DOHH2 (cell line): Measurements from ENCODE around the gene MTNR1B.
A peak's percentile ranks its signal among the peaks of the same experiment; 100 is the strongest.

Source experiments
- H3F3A ChIP-seq: fragments of 200-600 bp; sonication (generic), shearing (Covaris generic); 2 replicates; pipeline ENCODE4 v1.6.0; 2016; ENCODE audit warnings: antibody characterized with exemption, mild to moderate bottlenecking; ENCODE audit not compliant: control insufficient read depth, insufficient read depth
- H3K27ac ChIP-seq: fragments of 200-600 bp; sonication (generic); 2 replicates; pipeline ENCODE4 v1.5.1; 2014; ENCODE audit warnings: low read depth, mild to moderate bottlenecking, low read length, moderate library complexity
- H3K27me3 ChIP-seq: fragments of 200-600 bp; sonication (generic); 2 replicates; pipeline ENCODE4 v1.6.1; 2014; ENCODE audit warnings: mild to moderate bottlenecking, low read length, mixed read lengths; ENCODE audit not compliant: control insufficient read depth
- H3K36me3 ChIP-seq: fragments of 200-600 bp; sonication (generic); 2 replicates; pipeline ENCODE4 v1.6.1; 2014; ENCODE audit warnings: mild to moderate bottlenecking, low read length, moderate library complexity, mixed read lengths; ENCODE audit not compliant: control insufficient read depth
- H3K4me1 ChIP-seq: fragments of 200-600 bp; sonication (generic); 2 replicates; pipeline ENCODE4 v1.6.1; 2014; ENCODE audit warnings: mild to moderate bottlenecking, low read length, mixed read lengths; ENCODE audit not compliant: control insufficient read depth
- H3K4me2 ChIP-seq: fragments of 200-600 bp; sonication (generic); 2 replicates; pipeline ENCODE4 v1.6.0; 2014; ENCODE audit warnings: mild to moderate bottlenecking, low read length, moderate library complexity
- H3K4me3 ChIP-seq: fragments of 200-600 bp; sonication (generic); 2 replicates; pipeline ENCODE4 v1.5.1; 2014; ENCODE audit warnings: mild to moderate bottlenecking, low read length, mixed read lengths
- H3K79me2 ChIP-seq: fragments of 200-600 bp; sonication (generic); 2 replicates; pipeline ENCODE4 v1.6.1; 2014; ENCODE audit warnings: mild to moderate bottlenecking, low read length, mixed read lengths; ENCODE audit not compliant: control insufficient read depth
- H3K9me2 ChIP-seq: fragments of 200-600 bp; sonication (generic); replicated peaks from 2 replicates; pipeline ENCODE4 v1.6.1; 2014; ENCODE audit warnings: mild to moderate bottlenecking, low read length, mixed read lengths; ENCODE audit not compliant: control insufficient read depth
- H3K9me3 ChIP-seq: fragments of 200-600 bp; sonication (generic); 2 replicates; pipeline ENCODE4 v1.6.1; 2014; ENCODE audit warnings: antibody characterized with exemption, low read length, mixed read lengths; ENCODE audit not compliant: control insufficient read depth, insufficient read depth
- H4K20me1 ChIP-seq: fragments of 200-600 bp; sonication (generic); 2 replicates; pipeline ENCODE4 v1.6.0; 2014; ENCODE audit warnings: low read depth, mild to moderate bottlenecking, antibody characterized with exemption, low read length, moderate library complexity; ENCODE audit not compliant: control insufficient read depth, insufficient read depth
- EZH2phosphoT487 ChIP-seq: fragments of 200-600 bp; sonication (generic); IDR thresholded peaks from 2 replicates; pipeline ENCODE4 v1.6.1; 2017; ENCODE audit warnings: borderline replicate concordance, mild to moderate bottlenecking, antibody characterized with exemption, low read length, moderate library complexity, mixed read lengths
- TF ChIP-seq, protein P1 (sequence below): fragments of 200-600 bp; sonication (generic); IDR thresholded peaks from one replicate; pipeline ENCODE4 v1.5.1; 2014; ENCODE audit warnings: antibody characterized with exemption, mild to moderate bottlenecking, low read depth, low read length; ENCODE audit not compliant: poor library complexity, severe bottlenecking

Gene MTNR1B

GRCh38 chr11:92939305-92939704 lies 30.1 kb upstream of the MTNR1B start:
- Histone ChIP-seq H3K36me3 (no peaks in the 10 kb centered on the region), H3K4me1 (no peaks in the 10 kb centered on the region), H3K9me2 (no peaks in the 10 kb centered on the region), H3F3A (no peaks in the 10 kb centered on the region), H3K4me2 (no peak overlapping the region), H3K79me2 (no peaks in the 10 kb centered on the region), H3K4me3 (no peak overlapping the region), H3K27ac (no peak overlapping the region), H3K27me3 (peaks cover 5% of the 10 kb centered on the region; the same call in 1 of the 2 replicates), H4K20me1 (no peaks in the 10 kb centered on the region), H3K9me3 (no peaks in the 10 kb centered on the region)
- TF ChIP-seq, protein P1, sequence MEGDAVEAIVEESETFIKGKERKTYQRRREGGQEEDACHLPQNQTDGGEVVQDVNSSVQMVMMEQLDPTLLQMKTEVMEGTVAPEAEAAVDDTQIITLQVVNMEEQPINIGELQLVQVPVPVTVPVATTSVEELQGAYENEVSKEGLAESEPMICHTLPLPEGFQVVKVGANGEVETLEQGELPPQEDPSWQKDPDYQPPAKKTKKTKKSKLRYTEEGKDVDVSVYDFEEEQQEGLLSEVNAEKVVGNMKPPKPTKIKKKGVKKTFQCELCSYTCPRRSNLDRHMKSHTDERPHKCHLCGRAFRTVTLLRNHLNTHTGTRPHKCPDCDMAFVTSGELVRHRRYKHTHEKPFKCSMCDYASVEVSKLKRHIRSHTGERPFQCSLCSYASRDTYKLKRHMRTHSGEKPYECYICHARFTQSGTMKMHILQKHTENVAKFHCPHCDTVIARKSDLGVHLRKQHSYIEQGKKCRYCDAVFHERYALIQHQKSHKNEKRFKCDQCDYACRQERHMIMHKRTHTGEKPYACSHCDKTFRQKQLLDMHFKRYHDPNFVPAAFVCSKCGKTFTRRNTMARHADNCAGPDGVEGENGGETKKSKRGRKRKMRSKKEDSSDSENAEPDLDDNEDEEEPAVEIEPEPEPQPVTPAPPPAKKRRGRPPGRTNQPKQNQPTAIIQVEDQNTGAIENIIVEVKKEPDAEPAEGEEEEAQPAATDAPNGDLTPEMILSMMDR = no peak
- no peak for TF ChIP-seq EZH2phosphoT487

GRCh38 chr11:92941676-92942571 lies 27.5 kb upstream of the MTNR1B start:
- no peaks in the 10 kb centered on the region for H3K9me2 ChIP-seq
- no peak overlapping the region for H3K27ac ChIP-seq
- H3K27me3 ChIP-seq = peaks cover 5% of the 10 kb centered on the region; the same call in 1 of the 2 replicates
- TF ChIP-seq EZH2phosphoT487 = no peak
- TF ChIP-seq, protein P1 = peak; percentile 82
- no peaks in the 10 kb centered on the region for H3K9me3 ChIP-seq
- H3F3A ChIP-seq = no peaks in the 10 kb centered on the region
- H3K4me1 ChIP-seq = no peaks in the 10 kb centered on the region
- H3K4me3 ChIP-seq = no peak overlapping the region
- no peaks in the 10 kb centered on the region for H4K20me1 ChIP-seq
- no peaks in the 10 kb centered on the region for H3K36me3 ChIP-seq
- H3K4me2 ChIP-seq = no peak overlapping the region
- H3K79me2 ChIP-seq = no peaks in the 10 kb centered on the region

- TF ChIP-seq, protein P1 = no peak
- H3K9me3 ChIP-seq = no peaks in the 10 kb centered on the region
- no peak overlapping the region for H3K27ac ChIP-seq
- H4K20me1 ChIP-seq = no peaks in the 10 kb centered on the region
- H3K79me2 ChIP-seq = no peaks in the 10 kb centered on the region
- no peaks in the 10 kb centered on the region for H3K4me1 ChIP-seq
- no peak overlapping the region for H3K4me2 ChIP-seq
- no peak overlapping the region for H3K4me3 ChIP-seq
- no peaks in the 10 kb centered on the region for H3F3A ChIP-seq
- peaks cover under 1% of the 10 kb centered on the region; the same call in 1 of the 2 replicates for H3K27me3 ChIP-seq
- H3K36me3 ChIP-seq = no peaks in the 10 kb centered on the region
- H3K9me2 ChIP-seq = no peaks in the 10 kb centered on the region
Observed at GRCh38 chr11:92946707-92947106, 22.7 kb upstream of the MTNR1B start.
